Measurements from ENCODE around the gene ZNF506. TPM values are rescaled to one million over a fixed set of nuclear protein-coding genes. Genes with fewer than 3 reads are reported as not detected.
"Not testable (repeated sequence)": the region's sequence is repeated elsewhere in the genome, so short reads cannot be mapped to it uniquely, and the experiment has no call there.

ZNF506 gene
- total RNA-seq, 1 donor from 2014 or later = 19.9 TPM

DNA sequence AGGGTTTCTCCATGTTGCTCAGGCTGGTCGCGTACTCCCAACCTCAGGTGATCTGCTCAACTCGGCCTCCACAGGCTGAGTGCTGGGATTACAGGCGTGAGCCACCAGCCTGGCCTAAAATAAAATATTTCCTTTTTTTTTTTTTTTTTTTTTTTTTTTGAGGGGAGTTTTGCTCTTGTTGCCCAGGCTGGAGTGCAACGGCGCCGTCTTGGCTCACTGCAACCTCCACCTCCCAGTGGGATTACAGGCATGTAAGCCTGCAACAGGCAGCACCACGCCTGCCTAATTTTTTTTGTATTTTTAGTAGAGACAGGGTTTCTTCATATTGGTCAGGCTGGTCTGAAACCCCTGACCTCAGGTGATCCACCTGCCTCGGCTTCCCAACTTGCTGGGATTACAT, 4.9 kb downstream of the ZNF506 start:
- DNase-seq (ENCODE audit: low spot score) = no peak
- H3K27ac Mint-ChIP-seq (ENCODE audit: unreplicated experiment) = no peak overlapping the region
- H3K27me3 Mint-ChIP-seq (ENCODE audit: unreplicated experiment) = peaks cover 6% of the 10 kb centered on the region
- peaks cover 29% of the 10 kb centered on the region for H3K36me3 Mint-ChIP-seq (ENCODE audit: low read depth, unreplicated experiment)
- no peak overlapping the region for H3K4me3 Mint-ChIP-seq (ENCODE audit: unreplicated experiment)
- TF ChIP-seq, protein P1, sequence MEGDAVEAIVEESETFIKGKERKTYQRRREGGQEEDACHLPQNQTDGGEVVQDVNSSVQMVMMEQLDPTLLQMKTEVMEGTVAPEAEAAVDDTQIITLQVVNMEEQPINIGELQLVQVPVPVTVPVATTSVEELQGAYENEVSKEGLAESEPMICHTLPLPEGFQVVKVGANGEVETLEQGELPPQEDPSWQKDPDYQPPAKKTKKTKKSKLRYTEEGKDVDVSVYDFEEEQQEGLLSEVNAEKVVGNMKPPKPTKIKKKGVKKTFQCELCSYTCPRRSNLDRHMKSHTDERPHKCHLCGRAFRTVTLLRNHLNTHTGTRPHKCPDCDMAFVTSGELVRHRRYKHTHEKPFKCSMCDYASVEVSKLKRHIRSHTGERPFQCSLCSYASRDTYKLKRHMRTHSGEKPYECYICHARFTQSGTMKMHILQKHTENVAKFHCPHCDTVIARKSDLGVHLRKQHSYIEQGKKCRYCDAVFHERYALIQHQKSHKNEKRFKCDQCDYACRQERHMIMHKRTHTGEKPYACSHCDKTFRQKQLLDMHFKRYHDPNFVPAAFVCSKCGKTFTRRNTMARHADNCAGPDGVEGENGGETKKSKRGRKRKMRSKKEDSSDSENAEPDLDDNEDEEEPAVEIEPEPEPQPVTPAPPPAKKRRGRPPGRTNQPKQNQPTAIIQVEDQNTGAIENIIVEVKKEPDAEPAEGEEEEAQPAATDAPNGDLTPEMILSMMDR (IDR thresholded peaks at IDR 0.05; ENCODE audit: unreplicated experiment) = no peak
- H3K9me3 Mint-ChIP-seq (ENCODE audit: unreplicated experiment) = no peaks in the 10 kb centered on the region
- H3K4me1 Mint-ChIP-seq (ENCODE audit: unreplicated experiment) = no peaks in the 10 kb centered on the region

DNA sequence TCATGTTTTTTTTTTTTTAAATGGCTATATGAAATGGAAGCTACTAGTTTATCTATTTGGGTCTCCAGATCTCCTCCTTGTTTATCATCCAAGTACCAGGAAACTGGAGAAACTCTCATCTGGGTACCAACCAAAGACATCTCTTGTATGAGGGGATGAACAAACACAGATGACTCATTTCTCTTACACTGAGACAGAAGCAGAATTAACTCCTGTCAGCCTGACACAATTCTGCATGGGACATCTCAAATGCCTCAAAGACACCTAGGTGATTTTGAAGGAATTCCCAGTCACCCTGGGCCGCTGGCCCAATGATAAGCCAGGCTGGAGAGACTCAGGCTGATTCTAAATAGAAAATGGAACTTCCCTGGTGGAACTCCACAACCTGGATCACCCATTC, 9.6 kb downstream of the ZNF506 start:
- not testable (repeated sequence) for H3K27ac Mint-ChIP-seq (ENCODE audit: unreplicated experiment); H3K9me3 Mint-ChIP-seq (ENCODE audit: unreplicated experiment); DNase-seq (ENCODE audit: low spot score)

GRCh38 chr19:19805480-19805879, 16.1 kb downstream of the ZNF506 start:
- H3K9me3 Mint-ChIP-seq (ENCODE audit: unreplicated experiment) = no peaks in the 10 kb centered on the region
- H3K36me3 Mint-ChIP-seq (ENCODE audit: low read depth, unreplicated experiment) = peaks cover 31% of the 10 kb centered on the region
- no peaks in the 10 kb centered on the region for H3K27me3 Mint-ChIP-seq (ENCODE audit: unreplicated experiment)
- H3K4me3 Mint-ChIP-seq (ENCODE audit: unreplicated experiment) = no peak overlapping the region
- DNase-seq (ENCODE audit: low spot score) = no peak
- TF ChIP-seq, protein P1 (IDR thresholded peaks at IDR 0.05; ENCODE audit: unreplicated experiment) = no peak
- no peaks in the 10 kb centered on the region for H3K4me1 Mint-ChIP-seq (ENCODE audit: unreplicated experiment)
- H3K27ac Mint-ChIP-seq (ENCODE audit: unreplicated experiment) = no peak overlapping the region

More for the DNA sequence above, 9.6 kb downstream of the ZNF506 start:
- H3K4me3 Mint-ChIP-seq (ENCODE audit: unreplicated experiment); H3K27me3 Mint-ChIP-seq (ENCODE audit: unreplicated experiment); H3K4me1 Mint-ChIP-seq (ENCODE audit: unreplicated experiment): not testable (repeated sequence)
- H3K36me3 Mint-ChIP-seq (ENCODE audit: low read depth, unreplicated experiment) = peaks cover 36% of the 10 kb centered on the region

DNA sequence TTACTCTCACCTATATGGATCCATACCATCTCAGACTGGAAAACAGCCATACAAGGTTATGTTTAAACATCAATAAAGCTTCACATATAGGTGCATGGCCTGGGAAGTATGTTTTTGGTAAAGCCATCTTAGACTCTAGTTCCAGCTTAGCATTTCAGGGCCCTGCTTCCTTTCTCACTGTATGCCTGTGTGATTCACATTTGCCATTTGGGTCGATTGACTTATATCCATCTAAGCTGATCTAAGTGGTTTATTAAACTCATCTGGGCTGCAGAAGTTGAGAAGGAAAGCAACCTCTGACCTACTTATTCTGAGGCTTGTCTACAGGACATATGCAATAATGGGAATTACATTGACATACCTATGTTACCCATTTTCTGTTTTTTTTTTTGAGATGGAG, 33.5 kb downstream of the ZNF506 start:
- Mint-ChIP-seq H3K27me3 (ENCODE audit: unreplicated experiment) (no peaks in the 10 kb centered on the region), H3K27ac (ENCODE audit: unreplicated experiment) (no peak overlapping the region), H3K4me1 (ENCODE audit: unreplicated experiment) (no peaks in the 10 kb centered on the region), H3K9me3 (ENCODE audit: unreplicated experiment) (no peaks in the 10 kb centered on the region), H3K36me3 (ENCODE audit: low read depth, unreplicated experiment) (peaks cover 27% of the 10 kb centered on the region), H3K4me3 (ENCODE audit: unreplicated experiment) (no peak overlapping the region)
- TF ChIP-seq, protein P1 (IDR thresholded peaks at IDR 0.05; ENCODE audit: unreplicated experiment) = no peak
- no peak for DNase-seq (ENCODE audit: low spot score)

DNA sequence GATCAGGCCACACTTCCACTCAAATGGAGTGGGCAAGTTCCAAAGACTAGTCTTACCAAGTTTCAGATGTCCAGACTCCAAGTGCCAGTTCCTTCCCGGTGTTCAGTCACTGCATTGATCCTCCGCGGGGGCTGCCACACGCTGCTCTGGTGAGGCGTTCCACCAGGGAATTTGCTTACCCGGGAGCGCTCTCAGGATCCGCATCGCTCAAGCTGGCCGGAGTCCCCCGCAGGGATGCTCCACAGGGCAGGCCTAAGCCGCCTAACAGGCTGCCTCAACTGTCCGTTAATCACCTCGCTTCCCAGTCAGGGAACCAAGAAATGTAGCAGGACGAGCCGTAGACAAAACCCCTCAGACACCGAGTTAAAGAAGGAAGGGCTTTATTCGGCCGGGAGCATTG, 36.1 kb downstream of the ZNF506 start:
- DNase-seq (ENCODE audit: low spot score); H3K27ac Mint-ChIP-seq (ENCODE audit: unreplicated experiment); H3K4me3 Mint-ChIP-seq (ENCODE audit: unreplicated experiment); H3K4me1 Mint-ChIP-seq (ENCODE audit: unreplicated experiment); H3K9me3 Mint-ChIP-seq (ENCODE audit: unreplicated experiment); H3K27me3 Mint-ChIP-seq (ENCODE audit: unreplicated experiment): not testable (repeated sequence)
- H3K36me3 Mint-ChIP-seq (ENCODE audit: low read depth, unreplicated experiment) = peaks cover 27% of the 10 kb centered on the region

DNA sequence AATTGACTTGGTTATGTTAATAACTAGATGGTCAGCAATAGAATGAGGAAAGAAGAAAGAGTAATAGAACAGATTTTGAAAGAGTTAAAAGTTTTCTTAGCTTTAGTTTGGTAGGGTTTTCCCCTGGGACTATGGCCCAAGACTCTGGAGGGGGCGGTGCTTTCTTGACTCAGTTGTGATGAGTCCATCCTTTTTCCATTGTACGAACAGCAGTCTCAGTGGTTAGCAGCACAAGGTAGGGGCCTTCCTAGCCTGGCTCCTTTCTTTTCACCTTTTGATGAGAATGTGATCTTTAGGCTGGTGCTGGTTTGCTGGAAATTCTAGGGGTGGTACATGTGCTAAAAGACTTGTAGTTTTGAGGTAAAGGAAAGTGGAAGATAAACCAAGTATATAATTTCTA, 38.8 kb downstream of the ZNF506 start:
- H3K9me3 Mint-ChIP-seq (ENCODE audit: unreplicated experiment) = no peaks in the 10 kb centered on the region
- no peak overlapping the region for H3K4me3 Mint-ChIP-seq (ENCODE audit: unreplicated experiment)
- TF ChIP-seq, protein P1 (IDR thresholded peaks at IDR 0.05; ENCODE audit: unreplicated experiment) = no peak
- H3K4me1 Mint-ChIP-seq (ENCODE audit: unreplicated experiment) = peaks cover 2% of the 10 kb centered on the region
- H3K27me3 Mint-ChIP-seq (ENCODE audit: unreplicated experiment) = peaks cover 4% of the 10 kb centered on the region
- no peak overlapping the region for H3K27ac Mint-ChIP-seq (ENCODE audit: unreplicated experiment)
- H3K36me3 Mint-ChIP-seq (ENCODE audit: low read depth, unreplicated experiment) = peaks cover 31% of the 10 kb centered on the region
- no peak for DNase-seq (ENCODE audit: low spot score)

- H3K36me3 Mint-ChIP-seq (ENCODE audit: low read depth, unreplicated experiment) = peaks cover 26% of the 10 kb centered on the region
These were observed 39.8 kb downstream of the ZNF506 start for GRCh38 chr19:19781791-19782190.

More at GRCh38 chr19:19781791-19782190, 39.8 kb downstream of the ZNF506 start:
- H3K27me3 Mint-ChIP-seq (ENCODE audit: unreplicated experiment); H3K27ac Mint-ChIP-seq (ENCODE audit: unreplicated experiment); H3K4me3 Mint-ChIP-seq (ENCODE audit: unreplicated experiment); H3K4me1 Mint-ChIP-seq (ENCODE audit: unreplicated experiment); DNase-seq (ENCODE audit: low spot score); H3K9me3 Mint-ChIP-seq (ENCODE audit: unreplicated experiment): not testable (repeated sequence)

Measured in endothelial cell (in vitro differentiated cells).